Amniotic epithelial cell (primary cell): ENCODE data around the gene ANKRD62.
A peak's percentile ranks its signal among the peaks of the same experiment; 100 is the strongest.
"Not testable (repeated sequence)": the region's sequence is repeated elsewhere in the genome, so short reads cannot be mapped to it uniquely, and the experiment has no call there.

Experiments
- DNase-seq: peaks from one replicate; pipeline ENCODE4 v3.0.0-alpha.2; 2010; ENCODE audit warnings: low read depth

Gene ANKRD62

GRCh38 chr18:12099160-12099559, 5.5 kb downstream of the ANKRD62 start:
- no peak for DNase-seq

- DNase-seq, result no peak
Observed at GRCh38 chr18:12101266-12101665, 7.6 kb downstream of the ANKRD62 start.

DNA sequence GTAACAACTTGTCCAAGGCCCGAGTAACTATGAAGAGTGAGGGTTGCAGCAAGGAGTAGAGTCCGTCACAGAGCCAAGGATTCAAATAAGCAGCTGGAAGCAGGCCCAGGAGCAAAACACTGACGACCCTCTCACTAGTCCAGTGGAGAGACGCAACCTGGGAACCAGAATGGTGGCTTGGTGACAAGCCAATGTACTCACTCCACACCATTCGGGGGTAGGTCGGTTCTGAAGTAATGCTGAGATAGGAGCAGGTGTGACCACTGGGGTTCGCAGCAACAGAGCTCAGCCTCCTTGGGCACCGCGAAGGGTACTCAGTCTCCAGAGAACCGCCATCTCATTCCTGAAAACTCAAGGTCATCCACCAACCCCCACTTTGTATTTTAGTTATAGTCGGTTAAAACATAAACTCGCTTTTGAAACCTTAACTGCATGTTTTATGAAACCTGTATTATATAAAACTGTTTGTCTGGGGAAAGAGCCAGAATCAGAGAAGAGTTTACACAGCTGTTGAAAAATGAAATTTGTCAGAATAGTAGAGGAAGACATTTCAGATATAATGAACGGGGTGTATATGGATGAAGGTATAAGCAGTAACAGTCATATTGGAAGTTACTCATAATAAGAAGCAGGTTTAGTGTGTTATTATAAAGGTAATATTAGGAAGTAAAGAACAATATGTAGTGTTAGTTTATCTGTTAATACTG, 8.6 kb downstream of the ANKRD62 start:
- DNase-seq, result no peak

DNA sequence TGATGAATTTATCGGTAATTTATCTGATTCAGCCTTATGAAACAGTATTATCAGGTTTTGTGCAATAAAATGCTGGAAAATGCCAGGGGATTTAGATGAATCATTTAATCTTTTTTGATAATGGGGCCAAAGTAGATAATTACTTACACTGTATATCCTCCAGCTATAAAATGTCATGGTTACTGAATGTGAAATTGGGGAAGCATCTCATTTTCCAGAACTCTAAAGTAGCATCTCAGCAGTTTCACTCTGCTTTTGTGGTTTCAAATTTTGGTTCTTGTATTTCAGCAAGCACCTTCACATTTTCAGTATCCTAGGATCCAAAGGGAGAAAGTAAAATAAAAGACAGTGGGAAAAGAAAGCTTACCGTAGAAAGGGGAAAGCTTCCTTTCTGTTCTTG, 12.8 kb downstream of the ANKRD62 start:
- DNase-seq, result no peak

DNA sequence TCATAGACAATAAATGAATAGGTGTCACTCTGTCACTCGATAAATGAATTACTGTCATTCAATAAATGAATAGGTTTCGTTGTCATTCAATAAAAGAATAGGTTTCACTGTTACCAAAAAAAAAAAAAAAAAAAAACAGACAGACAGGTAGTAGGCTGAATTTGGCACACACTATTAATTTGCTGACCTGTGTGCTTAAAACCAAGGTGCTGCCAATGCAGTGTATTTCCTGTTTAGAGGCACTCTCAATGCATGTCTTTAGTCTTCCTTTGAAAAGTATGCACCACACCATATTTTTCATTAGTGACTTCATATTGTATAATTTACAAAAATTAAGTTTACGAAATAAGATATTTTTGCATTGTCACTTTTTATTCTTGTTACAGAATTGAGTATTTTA, 16.2 kb downstream of the ANKRD62 start:
- DNase-seq, result no peak

DNA sequence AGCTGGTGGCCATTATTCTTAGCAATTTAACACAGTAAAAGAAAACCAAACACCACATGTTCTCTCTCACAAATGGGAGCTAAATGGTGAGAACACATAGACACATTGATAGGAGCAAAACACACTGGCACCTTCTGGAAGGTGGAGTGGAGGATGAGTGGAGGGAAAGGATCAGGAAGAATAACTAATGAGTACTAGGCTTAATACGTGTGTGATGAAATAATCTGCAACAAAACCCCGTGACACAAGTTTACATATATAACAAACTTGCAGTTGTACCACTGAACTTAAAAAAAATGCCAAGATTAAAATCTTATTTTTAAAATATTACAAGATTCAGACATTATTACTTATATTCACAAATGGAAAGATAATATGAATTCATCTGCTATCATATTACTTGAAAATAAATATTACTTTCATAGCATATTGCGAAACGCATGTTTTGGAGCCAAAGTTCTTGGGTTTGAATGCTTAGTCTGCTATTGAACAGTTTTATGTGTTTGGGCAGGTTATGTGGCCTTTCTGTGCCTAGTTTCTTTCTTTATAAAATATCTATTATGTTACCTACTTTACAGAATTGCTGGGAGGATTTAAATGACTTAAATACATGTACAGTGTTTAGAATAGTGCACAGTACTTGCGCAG, 20.5 kb downstream of the ANKRD62 start:
- no peak for DNase-seq

- DNase-seq, result no peak
Observed at GRCh38 chr18:12119358-12119757, 25.7 kb downstream of the ANKRD62 start.

DNA sequence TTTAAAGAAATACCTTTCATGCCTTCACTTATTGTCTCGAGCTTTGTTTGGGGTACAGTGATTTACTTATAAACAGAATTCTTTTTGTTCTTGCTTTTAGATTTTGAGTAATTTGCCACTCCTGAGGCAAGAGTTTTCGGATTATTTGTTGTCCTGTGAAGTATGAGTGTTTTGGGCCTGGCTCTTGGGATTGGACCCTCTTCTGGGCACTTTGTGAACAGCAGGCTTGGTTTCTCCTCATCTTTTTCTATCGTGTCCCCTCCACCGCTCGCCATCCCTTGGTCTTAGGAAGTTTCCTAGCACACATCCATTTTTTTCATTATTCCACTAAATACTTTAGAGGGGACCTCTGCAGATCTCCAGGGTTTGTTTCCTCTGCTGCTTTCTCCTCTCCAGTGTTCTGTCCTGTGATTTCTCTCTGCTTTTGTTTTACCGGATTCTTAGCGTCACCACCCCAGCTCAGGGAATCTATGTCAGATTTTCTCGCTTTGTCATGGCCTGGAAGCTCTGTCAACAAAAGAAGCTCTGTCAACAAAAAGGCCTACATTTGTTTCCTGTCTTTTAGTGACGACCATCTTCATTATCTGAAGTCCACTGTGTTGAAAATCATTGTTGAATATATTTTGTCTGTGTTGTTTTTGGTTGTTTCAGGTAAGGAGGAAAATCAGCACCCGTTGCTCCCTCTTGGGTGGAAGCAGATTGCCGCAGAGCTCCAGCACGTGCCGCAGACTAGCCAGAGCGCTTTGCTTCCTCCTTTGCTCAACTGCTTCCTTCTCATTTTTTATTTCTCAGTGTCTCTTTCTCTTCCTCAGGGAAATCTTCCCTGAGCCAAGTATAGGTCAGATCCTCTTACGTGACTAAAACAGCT, 27.8 kb downstream of the ANKRD62 start:
- DNase-seq, result no peak

DNA sequence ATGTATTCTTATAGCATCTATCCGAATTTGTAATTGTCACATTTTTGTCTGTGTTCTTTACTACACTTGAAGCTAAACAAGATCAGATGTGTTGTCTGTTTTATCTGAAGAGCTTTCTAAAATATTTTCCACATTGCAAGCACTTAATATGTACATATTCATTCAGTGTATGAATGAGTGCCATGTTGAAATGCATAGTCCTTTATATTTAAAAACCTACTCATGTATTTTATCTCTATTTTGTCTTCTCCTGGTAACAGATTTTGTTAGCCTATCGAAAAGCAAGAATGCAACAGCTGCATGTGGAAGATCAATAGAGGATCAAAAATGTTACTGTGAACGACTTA, 28.4 kb downstream of the ANKRD62 start:
- not testable (repeated sequence) for DNase-seq

- DNase-seq, result not testable (repeated sequence)
Observed at GRCh38 chr18:12127647-12128046, 34.0 kb downstream of the ANKRD62 start.

DNA sequence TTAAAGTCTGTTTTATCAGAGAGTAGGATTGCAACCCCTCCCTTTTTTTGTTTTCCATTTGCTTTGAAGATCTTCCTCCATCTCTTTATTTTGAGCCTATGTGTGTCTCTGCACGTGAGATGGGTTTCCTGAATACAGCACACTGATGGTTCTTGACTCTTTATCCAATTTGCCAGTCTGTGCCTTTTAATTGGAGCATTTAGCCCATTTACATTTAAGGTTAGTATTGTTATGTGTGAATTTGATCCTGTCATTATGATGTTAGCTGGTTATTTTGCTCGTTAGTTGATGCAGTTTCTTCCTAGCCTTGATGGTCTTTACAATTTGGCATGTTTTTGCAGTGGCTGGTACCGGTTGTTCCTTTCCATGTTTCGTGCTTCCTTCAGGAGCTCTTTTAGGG, 45.2 kb downstream of the ANKRD62 start:
- not testable (repeated sequence) for DNase-seq

DNA sequence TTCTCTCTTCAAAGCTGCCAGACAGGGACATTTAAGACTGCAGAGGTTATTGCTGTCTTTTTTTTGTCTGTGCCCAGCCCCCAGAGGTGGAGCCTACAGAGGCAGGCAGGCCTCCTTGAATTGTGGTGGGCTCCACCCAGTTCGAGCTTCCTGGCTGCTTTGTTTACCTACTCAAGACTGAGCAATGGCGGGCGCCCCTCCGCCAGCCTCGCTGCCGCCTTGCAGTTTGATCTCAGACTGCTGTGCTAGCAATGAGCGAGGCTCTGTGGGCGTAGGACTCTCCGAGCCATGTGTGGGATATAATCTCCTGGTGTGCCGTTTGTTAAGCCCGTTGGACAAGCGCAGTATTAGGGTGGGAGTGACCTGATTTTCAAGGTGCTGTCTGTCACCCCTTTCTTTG, 47.2 kb downstream of the ANKRD62 start:
- DNase-seq, result not testable (repeated sequence)

DNA sequence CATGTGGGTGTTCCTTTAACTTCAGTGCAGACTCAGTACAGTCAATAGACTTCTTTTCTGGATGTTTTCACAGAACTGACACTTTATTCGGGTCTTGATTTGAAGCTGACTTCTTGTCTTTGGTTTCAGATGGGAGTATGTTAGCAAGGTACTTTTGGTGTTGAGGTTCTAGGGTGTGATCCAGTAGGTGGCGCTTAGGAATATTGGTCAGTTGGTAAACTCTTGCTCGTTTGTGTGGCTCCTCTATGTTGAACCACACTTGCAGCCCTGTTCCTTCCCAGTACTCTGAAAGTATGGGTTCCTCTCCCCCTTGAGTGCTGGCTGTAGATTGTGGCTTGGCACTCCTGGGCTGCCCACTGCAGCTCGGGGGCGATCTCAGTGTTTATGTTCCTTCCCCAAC, 48.1 kb downstream of the ANKRD62 start:
- DNase-seq, result not testable (repeated sequence)

DNA sequence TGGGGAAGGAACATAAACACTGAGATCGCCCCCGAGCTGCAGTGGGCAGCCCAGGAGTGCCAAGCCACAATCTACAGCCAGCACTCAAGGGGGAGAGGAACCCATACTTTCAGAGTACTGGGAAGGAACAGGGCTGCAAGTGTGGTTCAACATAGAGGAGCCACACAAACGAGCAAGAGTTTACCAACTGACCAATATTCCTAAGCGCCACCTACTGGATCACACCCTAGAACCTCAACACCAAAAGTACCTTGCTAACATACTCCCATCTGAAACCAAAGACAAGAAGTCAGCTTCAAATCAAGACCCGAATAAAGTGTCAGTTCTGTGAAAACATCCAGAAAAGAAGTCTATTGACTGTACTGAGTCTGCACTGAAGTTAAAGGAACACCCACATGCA, 55.8 kb downstream of the ANKRD62 start:
- DNase-seq, result not testable (repeated sequence)

DNA sequence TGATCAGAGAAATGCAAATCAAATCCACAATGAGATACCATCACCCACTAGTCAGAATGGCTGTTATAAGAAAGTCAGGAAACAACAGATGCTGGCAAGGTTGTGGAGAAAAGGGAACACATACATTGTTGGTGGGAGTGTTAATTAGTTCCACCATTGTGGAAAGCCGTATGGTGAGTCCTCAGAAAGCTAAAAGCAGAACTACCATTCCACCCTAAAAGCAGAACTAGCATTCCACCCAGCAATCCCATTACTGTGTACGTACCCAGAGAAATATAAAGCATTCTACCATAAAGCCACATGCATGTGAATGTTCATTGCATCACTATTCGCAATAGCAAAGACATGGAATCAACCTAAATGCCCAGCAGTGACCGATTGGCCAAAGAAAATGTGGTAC, 60.7 kb downstream of the ANKRD62 start:
- no peak for DNase-seq

- no peak for DNase-seq
Observed at GRCh38 chr18:12155996-12156395, 62.4 kb downstream of the ANKRD62 start.

DNA sequence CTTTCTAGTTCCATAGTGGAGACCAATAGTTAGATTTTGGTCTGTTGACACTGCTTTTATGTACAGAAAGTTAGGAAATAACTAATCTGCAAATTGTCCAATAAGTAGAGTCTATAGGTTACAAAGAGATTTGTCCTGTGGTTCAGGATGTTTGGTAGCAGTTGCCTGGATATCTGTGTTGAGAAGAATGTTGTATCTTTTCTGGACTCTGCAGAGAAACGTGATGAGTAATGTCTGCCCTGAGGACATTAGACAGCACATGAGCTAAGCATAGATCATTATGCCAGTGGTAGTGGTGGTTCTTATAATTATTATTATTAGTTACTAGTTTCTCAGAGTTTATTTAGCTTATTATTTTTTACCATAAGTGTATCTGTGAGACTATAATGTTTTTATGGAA, 65.8 kb downstream of the ANKRD62 start:
- DNase-seq, result peak; percentile 4

DNA sequence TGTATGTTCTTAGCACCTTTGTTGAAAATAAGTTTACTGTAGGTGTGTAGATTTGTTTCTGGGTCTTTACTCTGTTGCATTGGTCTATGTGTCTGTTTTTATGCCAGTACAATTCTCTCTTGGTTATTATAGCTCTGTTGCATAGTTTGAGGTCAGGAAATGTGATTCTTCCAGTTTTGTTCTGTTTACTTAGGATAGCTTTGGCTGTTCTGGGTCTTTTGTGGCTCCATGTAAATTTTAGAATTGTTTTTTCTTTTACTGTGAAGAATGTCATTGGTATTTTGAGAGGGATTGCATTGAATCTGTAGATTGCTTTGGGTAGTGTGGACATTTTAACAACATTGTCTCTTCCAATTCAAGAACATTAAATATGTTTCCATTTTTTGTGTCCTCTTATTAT, 69.1 kb downstream of the ANKRD62 start:
- no peak for DNase-seq

DNA sequence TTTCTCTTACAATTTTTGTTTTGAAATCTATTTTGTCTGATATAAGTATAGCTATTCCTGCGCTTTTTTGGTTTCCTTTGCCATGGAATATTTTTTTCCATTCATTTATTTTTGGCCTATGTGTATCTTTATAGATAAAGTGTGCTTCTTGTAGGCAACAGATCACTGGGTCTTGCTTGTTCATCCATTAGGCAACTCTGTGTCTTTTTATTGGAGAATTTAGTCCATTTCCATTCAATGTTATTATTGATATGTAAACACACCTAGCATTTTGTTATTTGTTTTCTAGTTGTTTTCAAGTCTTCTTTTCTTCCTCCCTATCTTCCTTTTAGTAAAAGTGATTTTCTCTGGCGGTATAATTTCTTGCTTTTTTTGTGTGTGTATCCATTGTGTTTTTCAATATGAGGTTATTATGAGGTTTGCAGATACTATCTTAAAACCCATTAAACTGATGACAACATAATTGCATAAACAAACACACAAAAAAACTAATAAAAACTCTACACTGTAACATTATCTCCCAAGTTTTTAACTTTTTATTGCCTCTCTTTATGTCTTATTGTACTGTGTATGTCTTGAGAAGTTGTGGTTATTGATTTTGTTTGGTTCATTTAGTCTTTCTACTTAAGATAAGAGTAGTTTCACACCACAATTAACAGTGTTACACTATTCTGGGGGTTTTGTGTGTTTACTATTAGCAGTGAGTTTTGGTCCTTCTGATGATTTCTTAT, 71.6 kb downstream of the ANKRD62 start:
- no peak for DNase-seq
